ENCODE data around the gene ACTMAP.

DNA sequence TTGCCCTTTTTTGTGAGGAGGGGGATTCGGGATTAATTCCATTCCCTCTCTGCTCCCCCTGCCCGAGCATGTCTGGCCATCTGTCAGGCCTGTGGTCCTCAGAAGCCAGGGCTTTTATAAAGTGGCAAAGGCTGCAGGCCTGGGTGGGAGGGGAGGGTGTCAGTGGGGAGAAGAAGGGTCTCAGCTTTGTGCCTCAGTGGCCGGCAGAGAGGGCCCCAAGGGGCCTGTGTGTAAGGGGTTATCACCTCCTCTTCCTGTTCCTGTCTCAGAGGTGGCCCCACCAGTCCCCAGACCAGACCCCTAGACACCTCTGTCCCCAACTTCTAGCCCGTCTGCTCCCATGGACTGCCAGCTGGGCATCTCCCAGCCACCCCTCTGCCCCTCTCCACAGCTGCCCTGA is 56.4 kb downstream of the ACTMAP start:
- TF ChIP-seq, protein P1, sequence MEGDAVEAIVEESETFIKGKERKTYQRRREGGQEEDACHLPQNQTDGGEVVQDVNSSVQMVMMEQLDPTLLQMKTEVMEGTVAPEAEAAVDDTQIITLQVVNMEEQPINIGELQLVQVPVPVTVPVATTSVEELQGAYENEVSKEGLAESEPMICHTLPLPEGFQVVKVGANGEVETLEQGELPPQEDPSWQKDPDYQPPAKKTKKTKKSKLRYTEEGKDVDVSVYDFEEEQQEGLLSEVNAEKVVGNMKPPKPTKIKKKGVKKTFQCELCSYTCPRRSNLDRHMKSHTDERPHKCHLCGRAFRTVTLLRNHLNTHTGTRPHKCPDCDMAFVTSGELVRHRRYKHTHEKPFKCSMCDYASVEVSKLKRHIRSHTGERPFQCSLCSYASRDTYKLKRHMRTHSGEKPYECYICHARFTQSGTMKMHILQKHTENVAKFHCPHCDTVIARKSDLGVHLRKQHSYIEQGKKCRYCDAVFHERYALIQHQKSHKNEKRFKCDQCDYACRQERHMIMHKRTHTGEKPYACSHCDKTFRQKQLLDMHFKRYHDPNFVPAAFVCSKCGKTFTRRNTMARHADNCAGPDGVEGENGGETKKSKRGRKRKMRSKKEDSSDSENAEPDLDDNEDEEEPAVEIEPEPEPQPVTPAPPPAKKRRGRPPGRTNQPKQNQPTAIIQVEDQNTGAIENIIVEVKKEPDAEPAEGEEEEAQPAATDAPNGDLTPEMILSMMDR (IDR thresholded peaks at IDR 0.05; ENCODE audit: low read length) = no peak
- TF ChIP-seq EZH2 (optimal IDR thresholded peaks at IDR 0.05; ENCODE audit: low read depth, low read length) (no peak), EZH2phosphoT487 (IDR thresholded peaks at IDR 0.05; ENCODE audit: low read length) (no peak)
